ENCODE data around the gene POLDIP3. TPM values are rescaled to one million over a fixed set of nuclear protein-coding genes. Genes with fewer than 3 reads are reported as not detected.
"Not testable (repeated sequence)": the region's sequence is repeated elsewhere in the genome, so short reads cannot be mapped to it uniquely, and the experiment has no call there.

POLDIP3 gene
- total RNA-seq, 1 donor from 2014 or later: 34.7 TPM

GRCh38 chr22:42610186-42610585 lies 4.5 kb downstream of the POLDIP3 start:
- DNase-seq (ENCODE audit: low read depth): no peak
- H3K27me3 ChIP-seq (ENCODE audit: control insufficient read depth, insufficient read depth, low read length): no peaks in the 10 kb centered on the region
- no peak overlapping the region for H3K4me3 ChIP-seq (ENCODE audit: low read depth, low read length)
- TF ChIP-seq CTCF (IDR thresholded peaks at IDR 0.05; ENCODE audit: insufficient read depth, low read length, poor library complexity, severe bottlenecking): no peak
- H3K36me3 ChIP-seq (ENCODE audit: control insufficient read depth, insufficient read depth, low read length): no peaks in the 10 kb centered on the region

- H3K36me3 ChIP-seq (ENCODE audit: control insufficient read depth, insufficient read depth, low read length): no peaks in the 10 kb centered on the region
- TF ChIP-seq CTCF (IDR thresholded peaks at IDR 0.05; ENCODE audit: insufficient read depth, low read length, poor library complexity, severe bottlenecking): no peak
- no peaks in the 10 kb centered on the region for H3K27me3 ChIP-seq (ENCODE audit: control insufficient read depth, insufficient read depth, low read length)
- no peak overlapping the region for H3K4me3 ChIP-seq (ENCODE audit: low read depth, low read length)
- no peak for DNase-seq (ENCODE audit: low read depth)
Measured at GRCh38 chr22:42608823-42609361, 5.8 kb downstream of the POLDIP3 start.

- TF ChIP-seq CTCF (IDR thresholded peaks at IDR 0.05; ENCODE audit: insufficient read depth, low read length, poor library complexity, severe bottlenecking): no peak
- no peak overlapping the region for H3K4me3 ChIP-seq (ENCODE audit: low read depth, low read length)
- DNase-seq (ENCODE audit: low read depth): no peak
- no peaks in the 10 kb centered on the region for H3K36me3 ChIP-seq (ENCODE audit: control insufficient read depth, insufficient read depth, low read length)
- no peaks in the 10 kb centered on the region for H3K27me3 ChIP-seq (ENCODE audit: control insufficient read depth, insufficient read depth, low read length)
Measured at GRCh38 chr22:42608136-42608822, 6.4 kb downstream of the POLDIP3 start.

- H3K4me3 ChIP-seq (ENCODE audit: low read depth, low read length); H3K27me3 ChIP-seq (ENCODE audit: control insufficient read depth, insufficient read depth, low read length); H3K36me3 ChIP-seq (ENCODE audit: control insufficient read depth, insufficient read depth, low read length); DNase-seq (ENCODE audit: low read depth): not testable (repeated sequence)
Measured at GRCh38 chr22:42607641-42608040, 7.0 kb downstream of the POLDIP3 start.

- TF ChIP-seq CTCF (IDR thresholded peaks at IDR 0.05; ENCODE audit: insufficient read depth, low read length, poor library complexity, severe bottlenecking): no peak
- peaks cover 3% of the 10 kb centered on the region for H3K36me3 ChIP-seq (ENCODE audit: control insufficient read depth, insufficient read depth, low read length)
- no peaks in the 10 kb centered on the region for H3K27me3 ChIP-seq (ENCODE audit: control insufficient read depth, insufficient read depth, low read length)
- no peak for DNase-seq (ENCODE audit: low read depth)
- no peak overlapping the region for H3K4me3 ChIP-seq (ENCODE audit: low read depth, low read length)
Measured at GRCh38 chr22:42604403-42604802, 10.3 kb downstream of the POLDIP3 start.

- H3K36me3 ChIP-seq (ENCODE audit: control insufficient read depth, insufficient read depth, low read length): peaks cover 3% of the 10 kb centered on the region
- H3K4me3 ChIP-seq (ENCODE audit: low read depth, low read length): no peak overlapping the region
- TF ChIP-seq CTCF (IDR thresholded peaks at IDR 0.05; ENCODE audit: insufficient read depth, low read length, poor library complexity, severe bottlenecking): no peak
- DNase-seq (ENCODE audit: low read depth): no peak
- no peaks in the 10 kb centered on the region for H3K27me3 ChIP-seq (ENCODE audit: control insufficient read depth, insufficient read depth, low read length)
Measured at GRCh38 chr22:42603427-42603826, 11.3 kb downstream of the POLDIP3 start.
